Loucy (cell line): Measurements from ENCODE around the gene CCDC71.

Experiments used
- H2AFZ ChIP-seq: fragments of 200-600 bp; sonication (generic); 2 replicates; pipeline ENCODE4 v1.6.0; 2016; ENCODE audit warnings: antibody characterized with exemption, mild to moderate bottlenecking, low read length, moderate library complexity
- H3F3A ChIP-seq: fragments of 200-600 bp; 2 replicates; pipeline ENCODE4 v1.6.0; 2016; ENCODE audit warnings: antibody characterized with exemption, low read depth, mild to moderate bottlenecking
- H3K27me3 ChIP-seq: fragments of 200-600 bp; sonication (generic); 2 replicates; pipeline ENCODE4 v1.6.1; 2014; ENCODE audit warnings: low read length, mild to moderate bottlenecking; ENCODE audit not compliant: insufficient read depth, poor library complexity, severe bottlenecking
- H3K36me3 ChIP-seq: fragments of 200-600 bp; sonication (generic); 2 replicates; pipeline ENCODE4 v1.6.1; 2016; ENCODE audit warnings: low read length; ENCODE audit not compliant: insufficient read depth
- H3K4me1 ChIP-seq: fragments of 200-600 bp; sonication (generic); 2 replicates; pipeline ENCODE4 v1.5.1; 2014; ENCODE audit warnings: low read length, mild to moderate bottlenecking; ENCODE audit not compliant: insufficient read depth, poor library complexity, severe bottlenecking
- H3K4me2 ChIP-seq: fragments of 200-600 bp; sonication (generic); 2 replicates; pipeline ENCODE4 v1.6.0; 2014; ENCODE audit warnings: antibody characterized with exemption, low read length, low read depth, mild to moderate bottlenecking; ENCODE audit not compliant: poor library complexity, severe bottlenecking
- H3K4me3 ChIP-seq: fragments of 200-600 bp; sonication (generic); 2 replicates; pipeline ENCODE4 v1.5.1; 2014; ENCODE audit warnings: low read length, mild to moderate bottlenecking, mixed read lengths; ENCODE audit not compliant: poor library complexity, severe bottlenecking
- H3K79me2 ChIP-seq: fragments of 200-600 bp; sonication (generic); 2 replicates; pipeline ENCODE4 v1.6.1; 2014; ENCODE audit warnings: low read length; ENCODE audit not compliant: insufficient read depth
- H3K9ac ChIP-seq: fragments of 200-600 bp; sonication (generic); 2 replicates; pipeline ENCODE4 v1.6.0; 2014; ENCODE audit warnings: mild to moderate bottlenecking, low read depth, low read length, moderate library complexity; ENCODE audit not compliant: poor library complexity, severe bottlenecking
- H3K9me2 ChIP-seq: fragments of 200-600 bp; sonication (generic); replicated peaks from 2 replicates; pipeline ENCODE4 v1.6.1; 2016; ENCODE audit warnings: low read depth, low read length, mixed read lengths
- H3K9me3 ChIP-seq: fragments of 200-600 bp; sonication (generic); 2 replicates; pipeline ENCODE4 v1.6.1; 2014; ENCODE audit warnings: mild to moderate bottlenecking, antibody characterized with exemption, low read length, low read depth; ENCODE audit not compliant: insufficient read depth
- H4K20me1 ChIP-seq: fragments of 200-600 bp; sonication (generic); 2 replicates; pipeline ENCODE4 v1.6.0; 2014; ENCODE audit warnings: antibody characterized with exemption, low read length, mild to moderate bottlenecking; ENCODE audit not compliant: insufficient read depth, poor library complexity, severe bottlenecking
- CTCF ChIP-seq: fragments of 200-600 bp; sonication (generic); conservative IDR thresholded peaks from 2 replicates; pipeline ENCODE4 v1.5.1; 2014; ENCODE audit warnings: mild to moderate bottlenecking, antibody characterized with exemption, low read length
- EZH2phosphoT487 ChIP-seq: fragments of 200-600 bp; IDR thresholded peaks from 2 replicates; pipeline ENCODE4 v1.6.1; 2018; ENCODE audit warnings: antibody characterized with exemption, mild to moderate bottlenecking, moderate library complexity, borderline replicate concordance

The CCDC71 gene

GRCh38 chr3:49133226-49133951 is 32.7 kb downstream of the CCDC71 start:
- H3K9ac ChIP-seq = no peak overlapping the region
- no peak for TF ChIP-seq CTCF
- no peak for TF ChIP-seq EZH2phosphoT487
- H3K4me1 ChIP-seq = no peaks in the 10 kb centered on the region
- H3K9me3 ChIP-seq = no peaks in the 10 kb centered on the region
- H2AFZ ChIP-seq = no peak overlapping the region
- no peaks in the 10 kb centered on the region for H3K9me2 ChIP-seq
- H4K20me1 ChIP-seq = no peaks in the 10 kb centered on the region
- H3F3A ChIP-seq = no peaks in the 10 kb centered on the region
- H3K27me3 ChIP-seq = no peaks in the 10 kb centered on the region
- no peak overlapping the region for H3K4me3 ChIP-seq
- H3K36me3 ChIP-seq = no peaks in the 10 kb centered on the region
- H3K79me2 ChIP-seq = no peaks in the 10 kb centered on the region
- H3K4me2 ChIP-seq = no peak overlapping the region

GRCh38 chr3:49132437-49133225 is 33.5 kb downstream of the CCDC71 start, which contains the start of gene LAMB2:
LAMB2 (minus strand) TSS chr3:49133050; CDS start chr3:49132867, 183 bp downstream.
- no peak within 1 kb of the TSS for H2AFZ ChIP-seq
- no peaks in the 10 kb centered on the region for H3K4me1 ChIP-seq
- H3K27me3 ChIP-seq = no peaks in the 10 kb centered on the region
- H3K4me3 ChIP-seq = no peak within 1 kb of the TSS
- H3K9me2 ChIP-seq = no peaks in the 10 kb centered on the region
- no peaks in the 10 kb centered on the region for H3K9me3 ChIP-seq
- no peak for TF ChIP-seq EZH2phosphoT487
- TF ChIP-seq CTCF = no peak
- no peaks in the 10 kb centered on the region for H3K79me2 ChIP-seq
- H3F3A ChIP-seq = no peaks in the 10 kb centered on the region
- H3K4me2 ChIP-seq = no peak within 1 kb of the TSS
- H4K20me1 ChIP-seq = no peaks in the 10 kb centered on the region
- H3K36me3 ChIP-seq = no peaks in the 10 kb centered on the region
- H3K9ac ChIP-seq = no peak within 1 kb of the TSS

- TF ChIP-seq CTCF (no peak), EZH2phosphoT487 (no peak)
- Histone ChIP-seq H3K36me3 (no peaks in the 10 kb centered on the region), H3K9me2 (no peaks in the 10 kb centered on the region), H4K20me1 (no peaks in the 10 kb centered on the region), H3K79me2 (no peaks in the 10 kb centered on the region), H3K4me2 (no peak overlapping the region), H3K4me1 (no peaks in the 10 kb centered on the region), H2AFZ (no peak overlapping the region), H3K27me3 (no peaks in the 10 kb centered on the region), H3K4me3 (no peak overlapping the region), H3K9me3 (no peaks in the 10 kb centered on the region), H3K9ac (no peak overlapping the region), H3F3A (no peaks in the 10 kb centered on the region)
These were observed 34.1 kb downstream of the CCDC71 start for GRCh38 chr3:49132073-49132436.
